H9 (cell line): ENCODE data around the gene MAPT. TPM values are rescaled to one million over a fixed set of nuclear protein-coding genes. Genes with fewer than 3 reads are reported as not detected.

Experiments used
- DNase-seq: peaks from one replicate; pipeline ENCODE4 v3.0.0-alpha.2; 2017
- H2AFZ ChIP-seq: one replicate; pipeline ENCODE4 v1.6.1; 2013; ENCODE audit warnings: mild to moderate bottlenecking, low read length, control low read depth, moderate library complexity
- H2AK5ac ChIP-seq: 2 replicates; pipeline ENCODE4 v1.6.1; 2013; ENCODE audit warnings: low read length, control low read depth, mixed read lengths; ENCODE audit not compliant: insufficient read length
- H2BK120ac ChIP-seq: one replicate; pipeline ENCODE4 v1.6.1; 2013; ENCODE audit warnings: low read depth, mild to moderate bottlenecking, low read length, control low read depth, inconsistent platforms; ENCODE audit not compliant: poor library complexity, severe bottlenecking
- H2BK12ac ChIP-seq: 2 replicates; pipeline ENCODE4 v1.6.1; 2013; ENCODE audit warnings: low read length, control low read depth, mixed read lengths, low read depth; ENCODE audit not compliant: insufficient read length
- H2BK15ac ChIP-seq: 2 replicates; pipeline ENCODE4 v1.6.1; 2013; ENCODE audit warnings: low read depth, low read length, control low read depth
- H2BK20ac ChIP-seq: one replicate; pipeline ENCODE4 v1.6.1; 2013; ENCODE audit warnings: low read depth, mild to moderate bottlenecking, low read length, control low read depth, inconsistent platforms; ENCODE audit not compliant: poor library complexity, severe bottlenecking
- H2BK5ac ChIP-seq: 2 replicates; pipeline ENCODE4 v1.6.1; 2013; ENCODE audit warnings: low read length, control low read depth, mixed read lengths; ENCODE audit not compliant: insufficient read length
- H3K14ac ChIP-seq: 2 replicates; pipeline ENCODE4 v1.6.1; 2013; ENCODE audit warnings: low read length, control low read depth; ENCODE audit not compliant: insufficient read depth
- H3K18ac ChIP-seq: 2 replicates; pipeline ENCODE4 v1.6.1; 2013; ENCODE audit warnings: low read depth, mild to moderate bottlenecking, mixed read lengths, low read length, control low read depth; ENCODE audit not compliant: insufficient read length
- H3K23ac ChIP-seq: 2 replicates; pipeline ENCODE4 v1.6.1; 2013; ENCODE audit warnings: low read length, control low read depth, mixed read lengths, low read depth; ENCODE audit not compliant: insufficient read length
- H3K23me2 ChIP-seq: 2 replicates; pipeline ENCODE4 v1.6.1; 2013; ENCODE audit warnings: low read depth, mild to moderate bottlenecking, mixed read lengths, low read length, control low read depth; ENCODE audit not compliant: insufficient read length, poor library complexity, severe bottlenecking
- H3K27ac ChIP-seq: 2 replicates; pipeline ENCODE4 v1.5.1; 2013; ENCODE audit warnings: low read length, control low read depth, mixed read lengths, low read depth; ENCODE audit not compliant: insufficient read length
- H3K27me3 ChIP-seq: 2 replicates; pipeline ENCODE4 v1.6.1; 2013; ENCODE audit warnings: low read length, control low read depth, inconsistent platforms; ENCODE audit not compliant: insufficient read depth
- H3K4ac ChIP-seq: 2 replicates; pipeline ENCODE4 v1.6.1; 2013; ENCODE audit warnings: low read depth, mild to moderate bottlenecking, control low read depth, inconsistent platforms, low read length, moderate library complexity
- H3K4me1 ChIP-seq: 2 replicates; pipeline ENCODE4 v1.6.1; 2013; ENCODE audit warnings: low read length, control low read depth, inconsistent platforms; ENCODE audit not compliant: insufficient read depth
- H3K4me2 ChIP-seq: 2 replicates; pipeline ENCODE4 v1.6.1; 2013; ENCODE audit warnings: low read length, control low read depth, mixed read lengths; ENCODE audit not compliant: insufficient read length, insufficient read depth
- H3K56ac ChIP-seq: 2 replicates; pipeline ENCODE4 v1.6.1; 2013; ENCODE audit warnings: low read depth, mild to moderate bottlenecking, mixed read lengths, low read length, control low read depth; ENCODE audit not compliant: insufficient read length
- H3K79me1 ChIP-seq: 2 replicates; pipeline ENCODE4 v1.6.1; 2013; ENCODE audit warnings: low read depth, mild to moderate bottlenecking, moderate library complexity, low read length, control low read depth, inconsistent platforms; ENCODE audit not compliant: insufficient read depth, poor library complexity, severe bottlenecking
- H3K79me2 ChIP-seq: 2 replicates; pipeline ENCODE4 v1.6.1; 2013; ENCODE audit warnings: low read length, control low read depth, inconsistent platforms; ENCODE audit not compliant: insufficient read depth
- H3K9ac ChIP-seq: 2 replicates; pipeline ENCODE4 v1.6.1; 2013; ENCODE audit warnings: low read length, control low read depth, mixed read lengths; ENCODE audit not compliant: insufficient read length; ENCODE audit errors: extremely low read depth
- H3K9me3 ChIP-seq: one replicate; pipeline ENCODE4 v1.6.1; 2013; ENCODE audit warnings: low read depth, low read length, inconsistent platforms; ENCODE audit not compliant: control insufficient read depth
- H3T11ph ChIP-seq: one replicate; pipeline ENCODE4 v1.6.1; 2013; ENCODE audit warnings: mild to moderate bottlenecking, low read length, control low read depth, inconsistent platforms
- H4K20me1 ChIP-seq: one replicate; pipeline ENCODE4 v1.6.1; 2013; ENCODE audit not compliant: control insufficient read depth, insufficient read length, insufficient read depth
- H4K5ac ChIP-seq: 2 replicates; pipeline ENCODE4 v1.6.1; 2013; ENCODE audit warnings: low read depth, mild to moderate bottlenecking, mixed read lengths, low read length, control low read depth; ENCODE audit not compliant: insufficient read length
- H4K8ac ChIP-seq: replicated peaks from 2 replicates; pipeline ENCODE4 v1.6.1; 2013; ENCODE audit warnings: low read length, control low read depth, mixed read lengths, low read depth; ENCODE audit not compliant: insufficient read length
- H4K91ac ChIP-seq: 2 replicates; pipeline ENCODE4 v1.6.1; 2013; ENCODE audit warnings: low read depth, mild to moderate bottlenecking, moderate library complexity, mixed read lengths, low read length, control low read depth; ENCODE audit not compliant: insufficient read length
- H3K27ac Mint-ChIP-seq, 3 experiments: 2 replicates in 2 of 3; 3 replicates in 1 of 3; pipeline ENCODE4 v1.8.0; 2020 to 2021; ENCODE audit warnings: mixed read lengths in 3 of 3, mild to moderate bottlenecking in 1 of 3, moderate library complexity in 1 of 3
- H3K27me3 Mint-ChIP-seq: 2 replicates; pipeline ENCODE4 v1.8.0; 2021; ENCODE audit warnings: low read depth, mild to moderate bottlenecking, moderate library complexity, mixed read lengths
- H3K36me3 Mint-ChIP-seq, 3 experiments: 2 replicates in 2 of 3; 3 replicates in 1 of 3; pipeline ENCODE4 v1.8.0; 2020 to 2021; ENCODE audit warnings: low read depth in 3 of 3, mixed read lengths in 3 of 3; ENCODE audit not compliant: insufficient read depth in 1 of 3
- H3K4me1 Mint-ChIP-seq, 2 experiments: 2 replicates each; pipeline ENCODE4 v1.8.0; 2020; ENCODE audit warnings: mixed read lengths in 2 of 2
- H3K4me3 Mint-ChIP-seq, 2 experiments: 2 replicates in 1 of 2; 3 replicates in 1 of 2; pipeline ENCODE4 v1.8.0; 2020 to 2021; ENCODE audit warnings: mild to moderate bottlenecking in 2 of 2, mixed read lengths in 2 of 2, moderate library complexity in 1 of 2
- H3K9me3 Mint-ChIP-seq, 2 experiments: 2 replicates in 1 of 2; 3 replicates in 1 of 2; pipeline ENCODE4 v1.8.0; 2020; ENCODE audit warnings: mild to moderate bottlenecking in 2 of 2, mixed read lengths in 2 of 2, moderate library complexity in 1 of 2
- WGBS: extraction: QIAGEN DNeasy Blood & Tissue Kit; methylation state at CpG from one replicate; pipeline ENCODE4 v1.1.7; 2013; ENCODE audit warnings: missing lambda C conversion rate, low lambda C conversion rate, mixed read lengths; ENCODE audit not compliant: insufficient read length; ENCODE audit errors: extremely low coverage; 5-methylcytosine and 5-hydroxymethylcytosine counted together
- total RNA-seq: library from RNA; stranded (reverse); gene quantifications from 2 replicates; pipeline ENCODE4 v1.2.1, GENCODE V29; 2021
- TF ChIP-seq, protein P1 (sequence below): fragments of 200-600 bp; sonication (generic); conservative IDR thresholded peaks from 3 replicates; pipeline ENCODE4 v1.8.0; 2021; ENCODE audit warnings: antibody characterized with exemption, mild to moderate bottlenecking

Gene MAPT
- total RNA-seq, 1 experiment from 2014 or later = 1.6 TPM

DNA sequence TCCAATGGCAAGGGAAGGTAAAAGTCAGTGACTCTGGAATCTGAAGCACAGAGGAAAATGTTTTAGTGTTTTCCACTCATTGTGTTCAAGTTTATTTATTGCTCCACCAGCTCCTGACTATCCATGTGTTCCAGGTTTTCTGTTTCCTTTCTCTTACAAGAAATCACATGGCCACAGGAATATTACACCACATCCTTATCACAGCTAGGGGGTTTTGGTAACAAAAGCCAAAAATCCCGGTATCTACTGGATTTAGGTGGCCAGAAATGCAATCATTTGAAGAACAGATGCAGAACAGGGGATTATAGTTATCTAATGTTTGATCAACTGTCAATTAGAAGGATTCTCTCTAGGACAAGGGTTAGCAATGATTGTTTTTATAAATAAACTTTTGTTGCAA, 152.6 kb downstream of the MAPT start:
- no peak overlapping the region for H4K8ac ChIP-seq
- no peak overlapping the region for H3K4me3 Mint-ChIP-seq

More for the DNA sequence above, 152.6 kb downstream of the MAPT start:
- Histone ChIP-seq H3K23ac (no peak overlapping the region), H3K27ac (no peak overlapping the region), H2BK120ac (no peak overlapping the region), H3K4me2 (no peak overlapping the region), H3K56ac (no peak overlapping the region), H3T11ph (no peak overlapping the region), H2BK15ac (no peak overlapping the region), H3K4ac (no peak overlapping the region), H3K79me1 (no peaks in the 10 kb centered on the region), H3K23me2 (no peaks in the 10 kb centered on the region), H4K5ac (no peak overlapping the region), H2AFZ (no peak overlapping the region), H4K91ac (no peak overlapping the region), H3K27me3 (no peaks in the 10 kb centered on the region), H3K18ac (no peak overlapping the region), H2AK5ac (no peak overlapping the region), H3K14ac (no peak overlapping the region), H3K9ac (no peak overlapping the region), H3K9me3 (no peaks in the 10 kb centered on the region), H2BK20ac (no peak overlapping the region), H3K79me2 (no peaks in the 10 kb centered on the region), H2BK12ac (no peak overlapping the region), H4K20me1 (no peaks in the 10 kb centered on the region), H3K4me1 (no peaks in the 10 kb centered on the region), H2BK5ac (no peak overlapping the region)
- no peaks in the 10 kb centered on the region for H3K27me3 Mint-ChIP-seq
- WGBS = no CpG with 5 or more reads among the region's 1 CpG
- TF ChIP-seq, protein P1, sequence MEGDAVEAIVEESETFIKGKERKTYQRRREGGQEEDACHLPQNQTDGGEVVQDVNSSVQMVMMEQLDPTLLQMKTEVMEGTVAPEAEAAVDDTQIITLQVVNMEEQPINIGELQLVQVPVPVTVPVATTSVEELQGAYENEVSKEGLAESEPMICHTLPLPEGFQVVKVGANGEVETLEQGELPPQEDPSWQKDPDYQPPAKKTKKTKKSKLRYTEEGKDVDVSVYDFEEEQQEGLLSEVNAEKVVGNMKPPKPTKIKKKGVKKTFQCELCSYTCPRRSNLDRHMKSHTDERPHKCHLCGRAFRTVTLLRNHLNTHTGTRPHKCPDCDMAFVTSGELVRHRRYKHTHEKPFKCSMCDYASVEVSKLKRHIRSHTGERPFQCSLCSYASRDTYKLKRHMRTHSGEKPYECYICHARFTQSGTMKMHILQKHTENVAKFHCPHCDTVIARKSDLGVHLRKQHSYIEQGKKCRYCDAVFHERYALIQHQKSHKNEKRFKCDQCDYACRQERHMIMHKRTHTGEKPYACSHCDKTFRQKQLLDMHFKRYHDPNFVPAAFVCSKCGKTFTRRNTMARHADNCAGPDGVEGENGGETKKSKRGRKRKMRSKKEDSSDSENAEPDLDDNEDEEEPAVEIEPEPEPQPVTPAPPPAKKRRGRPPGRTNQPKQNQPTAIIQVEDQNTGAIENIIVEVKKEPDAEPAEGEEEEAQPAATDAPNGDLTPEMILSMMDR = peak; percentile 21; the same call in 2 of the 3 replicates
- no peak overlapping the region; a peak in 1 of 7 replicates for H3K27ac Mint-ChIP-seq
- no peak for DNase-seq
- no peaks in the 10 kb centered on the region for H3K9me3 Mint-ChIP-seq
- peaks cover 13 to 18% of the 10 kb centered on the region in 2 experiments for H3K4me1 Mint-ChIP-seq
- H3K36me3 Mint-ChIP-seq = peaks cover 39 to 83% (median 79%) of the 10 kb centered on the region in 3 experiments; a peak in 6 of 7 replicates
